ENCODE measurements around the gene NEDD4L.

Gene NEDD4L

GRCh38 chr18:58212274-58212673 is 168.2 kb downstream of the NEDD4L start:
- Histone ChIP-seq H3K9ac (ENCODE audit: low read length) (no peak overlapping the region), H3K79me2 (ENCODE audit: control insufficient read depth, insufficient read depth, low read length, poor library complexity) (no peaks in the 10 kb centered on the region), H3K27ac (ENCODE audit: low read depth, low read length) (no peak overlapping the region), H4K8ac (ENCODE audit: low read depth, low read length) (no peak overlapping the region), H3K14ac (ENCODE audit: low read length) (no peak overlapping the region), H3K4me2 (ENCODE audit: low read length) (no peak overlapping the region), H3K4me1 (ENCODE audit: control insufficient read depth in 1 of 2, insufficient read depth in 2 of 2, low read length in 2 of 2) (peaks cover 0 to 13% of the 10 kb centered on the region in 2 experiments), H2AK5ac (ENCODE audit: low read length) (no peak overlapping the region), H2BK12ac (ENCODE audit: low read length) (no peak overlapping the region), H4K12ac (ENCODE audit: low read depth, low read length) (no peak overlapping the region), H2AFZ (ENCODE audit: insufficient read depth, low read length, poor library complexity) (no peak overlapping the region), H2BK5ac (ENCODE audit: low read depth, low read length, poor library complexity) (no peak overlapping the region), H3K4me3 (ENCODE audit: low read depth, low read length) (no peak overlapping the region), H3K27me3 (ENCODE audit: insufficient read depth, low read length) (no peaks in the 10 kb centered on the region), H3K36me3 (ENCODE audit: control insufficient read depth in 1 of 2, insufficient read depth in 2 of 2, low read length in 2 of 2) (no peaks in the 10 kb centered on the region), H3K79me1 (ENCODE audit: low read length) (peaks cover 3% of the 10 kb centered on the region), H2BK120ac (ENCODE audit: insufficient read depth, low read length, poor library complexity) (no peak overlapping the region), H4K91ac (ENCODE audit: low read depth, low read length) (no peak overlapping the region), H3K4ac (ENCODE audit: low read depth, low read length) (no peak overlapping the region), H3K18ac (ENCODE audit: low read length) (no peak overlapping the region), H3K23ac (ENCODE audit: low read length) (no peak overlapping the region), H3K9me3 (ENCODE audit: insufficient read depth, low read depth, low read length) (no peaks in the 10 kb centered on the region)
- no CpG with 5 or more reads among the region's 8 CpGs for WGBS (ENCODE audit: extremely low coverage, insufficient coverage, insufficient read length)
- DNase-seq, result no peak

- no peaks in the 10 kb centered on the region for H3K27me3 ChIP-seq (ENCODE audit: insufficient read depth, low read length)
- no peak overlapping the region for H3K23ac ChIP-seq (ENCODE audit: low read length)
- no peaks in the 10 kb centered on the region for H3K9me3 ChIP-seq (ENCODE audit: insufficient read depth, low read depth, low read length)
- H3K36me3 ChIP-seq (ENCODE audit: control insufficient read depth in 1 of 2, insufficient read depth in 2 of 2, low read length in 2 of 2), result no peaks in the 10 kb centered on the region
- no peak overlapping the region for H2BK5ac ChIP-seq (ENCODE audit: low read depth, low read length, poor library complexity)
- H2BK120ac ChIP-seq (ENCODE audit: insufficient read depth, low read length, poor library complexity), result no peak overlapping the region
- no CpG with 5 or more reads among the region's 2 CpGs for WGBS (ENCODE audit: extremely low coverage, insufficient coverage, insufficient read length)
- no peak overlapping the region for H3K18ac ChIP-seq (ENCODE audit: low read length)
- H3K4me2 ChIP-seq (ENCODE audit: low read length), result no peak overlapping the region
- no peak overlapping the region for H3K9ac ChIP-seq (ENCODE audit: low read length)
- H3K4me3 ChIP-seq (ENCODE audit: low read depth, low read length), result no peak overlapping the region
- no peak overlapping the region for H4K12ac ChIP-seq (ENCODE audit: low read depth, low read length)
- peaks cover 3% of the 10 kb centered on the region for H3K79me1 ChIP-seq (ENCODE audit: low read length)
- H3K79me2 ChIP-seq (ENCODE audit: control insufficient read depth, insufficient read depth, low read length, poor library complexity), result no peaks in the 10 kb centered on the region
- no peak overlapping the region for H3K4ac ChIP-seq (ENCODE audit: low read depth, low read length)
- no peak overlapping the region for H4K8ac ChIP-seq (ENCODE audit: low read depth, low read length)
- DNase-seq, result no peak
- no peak overlapping the region for H4K91ac ChIP-seq (ENCODE audit: low read depth, low read length)
- H3K27ac ChIP-seq (ENCODE audit: low read depth, low read length), result no peak overlapping the region
- no peak overlapping the region for H2AFZ ChIP-seq (ENCODE audit: insufficient read depth, low read length, poor library complexity)
- H2BK12ac ChIP-seq (ENCODE audit: low read length), result no peak overlapping the region
- no peak overlapping the region for H2AK5ac ChIP-seq (ENCODE audit: low read length)
- H3K4me1 ChIP-seq (ENCODE audit: control insufficient read depth in 1 of 2, insufficient read depth in 2 of 2, low read length in 2 of 2), result peaks cover 0 to 13% of the 10 kb centered on the region in 2 experiments
- H3K14ac ChIP-seq (ENCODE audit: low read length), result no peak overlapping the region
Measured at GRCh38 chr18:58213440-58213839, 169.4 kb downstream of the NEDD4L start.

GRCh38 chr18:58215011-58215410 is 171.0 kb downstream of the NEDD4L start:
- no CpG with 5 or more reads among the region's 6 CpGs for WGBS (ENCODE audit: extremely low coverage, insufficient coverage, insufficient read length)
- Histone ChIP-seq H2AFZ (ENCODE audit: insufficient read depth, low read length, poor library complexity) (no peak overlapping the region), H3K4ac (ENCODE audit: low read depth, low read length) (no peak overlapping the region)

GRCh38 chr18:58216071-58216481 is 172.1 kb downstream of the NEDD4L start:
- H3K4me3 ChIP-seq (ENCODE audit: low read depth, low read length), result no peak overlapping the region
- WGBS (ENCODE audit: extremely low coverage, insufficient coverage, insufficient read length), result no CpG with 5 or more reads among the region's 3 CpGs

More at GRCh38 chr18:58215011-58215410, 171.0 kb downstream of the NEDD4L start:
- H4K91ac ChIP-seq (ENCODE audit: low read depth, low read length), result no peak overlapping the region
- no peak overlapping the region for H3K18ac ChIP-seq (ENCODE audit: low read length)
- H2BK12ac ChIP-seq (ENCODE audit: low read length), result no peak overlapping the region
- no peaks in the 10 kb centered on the region for H3K79me2 ChIP-seq (ENCODE audit: control insufficient read depth, insufficient read depth, low read length, poor library complexity)
- no peaks in the 10 kb centered on the region for H3K36me3 ChIP-seq (ENCODE audit: control insufficient read depth in 1 of 2, insufficient read depth in 2 of 2, low read length in 2 of 2)
- H3K9me3 ChIP-seq (ENCODE audit: insufficient read depth, low read depth, low read length), result no peaks in the 10 kb centered on the region
- no peak for DNase-seq
- H3K27me3 ChIP-seq (ENCODE audit: insufficient read depth, low read length), result no peaks in the 10 kb centered on the region
- H4K8ac ChIP-seq (ENCODE audit: low read depth, low read length), result no peak overlapping the region
- peaks cover 0 to 11% of the 10 kb centered on the region in 2 experiments for H3K4me1 ChIP-seq (ENCODE audit: control insufficient read depth in 1 of 2, insufficient read depth in 2 of 2, low read length in 2 of 2)
- H3K4me3 ChIP-seq (ENCODE audit: low read depth, low read length), result no peak overlapping the region
- no peak overlapping the region for H3K4me2 ChIP-seq (ENCODE audit: low read length)
- H3K79me1 ChIP-seq (ENCODE audit: low read length), result peaks cover 3% of the 10 kb centered on the region
- H3K27ac ChIP-seq (ENCODE audit: low read depth, low read length), result no peak overlapping the region
- no peak overlapping the region for H2AK5ac ChIP-seq (ENCODE audit: low read length)
- no peak overlapping the region for H2BK5ac ChIP-seq (ENCODE audit: low read depth, low read length, poor library complexity)
- no peak overlapping the region for H4K12ac ChIP-seq (ENCODE audit: low read depth, low read length)
- H3K14ac ChIP-seq (ENCODE audit: low read length), result no peak overlapping the region
- no peak overlapping the region for H3K23ac ChIP-seq (ENCODE audit: low read length)
- no peak overlapping the region for H2BK120ac ChIP-seq (ENCODE audit: insufficient read depth, low read length, poor library complexity)
- no peak overlapping the region for H3K9ac ChIP-seq (ENCODE audit: low read length)

More at GRCh38 chr18:58216071-58216481, 172.1 kb downstream of the NEDD4L start:
- no peak overlapping the region for H3K18ac ChIP-seq (ENCODE audit: low read length)
- peaks cover 3% of the 10 kb centered on the region for H3K79me1 ChIP-seq (ENCODE audit: low read length)
- H3K4ac ChIP-seq (ENCODE audit: low read depth, low read length), result no peak overlapping the region
- no peak overlapping the region for H2BK12ac ChIP-seq (ENCODE audit: low read length)
- no peak overlapping the region for H2AK5ac ChIP-seq (ENCODE audit: low read length)
- H3K14ac ChIP-seq (ENCODE audit: low read length), result no peak overlapping the region
- H3K36me3 ChIP-seq (ENCODE audit: control insufficient read depth in 1 of 2, insufficient read depth in 2 of 2, low read length in 2 of 2), result no peaks in the 10 kb centered on the region
- H3K23ac ChIP-seq (ENCODE audit: low read length), result no peak overlapping the region
- H3K4me1 ChIP-seq (ENCODE audit: control insufficient read depth in 1 of 2, insufficient read depth in 2 of 2, low read length in 2 of 2), result peaks cover 2 to 12% of the 10 kb centered on the region in 2 experiments
- H2AFZ ChIP-seq (ENCODE audit: insufficient read depth, low read length, poor library complexity), result no peak overlapping the region
- no peak overlapping the region for H3K9ac ChIP-seq (ENCODE audit: low read length)
- no peaks in the 10 kb centered on the region for H3K9me3 ChIP-seq (ENCODE audit: insufficient read depth, low read depth, low read length)
- no peak overlapping the region for H3K27ac ChIP-seq (ENCODE audit: low read depth, low read length)
- H2BK120ac ChIP-seq (ENCODE audit: insufficient read depth, low read length, poor library complexity), result no peak overlapping the region
- H3K4me2 ChIP-seq (ENCODE audit: low read length), result no peak overlapping the region
- no peaks in the 10 kb centered on the region for H3K79me2 ChIP-seq (ENCODE audit: control insufficient read depth, insufficient read depth, low read length, poor library complexity)
- no peak overlapping the region for H4K12ac ChIP-seq (ENCODE audit: low read depth, low read length)
- H4K91ac ChIP-seq (ENCODE audit: low read depth, low read length), result no peak overlapping the region
- DNase-seq, result no peak
- H4K8ac ChIP-seq (ENCODE audit: low read depth, low read length), result no peak overlapping the region
- no peak overlapping the region for H2BK5ac ChIP-seq (ENCODE audit: low read depth, low read length, poor library complexity)
- H3K27me3 ChIP-seq (ENCODE audit: insufficient read depth, low read length), result no peaks in the 10 kb centered on the region

Data from trophoblast cell (in vitro differentiated cells and primary cell).